Measurements from ENCODE around the gene DVL1.

DNA sequence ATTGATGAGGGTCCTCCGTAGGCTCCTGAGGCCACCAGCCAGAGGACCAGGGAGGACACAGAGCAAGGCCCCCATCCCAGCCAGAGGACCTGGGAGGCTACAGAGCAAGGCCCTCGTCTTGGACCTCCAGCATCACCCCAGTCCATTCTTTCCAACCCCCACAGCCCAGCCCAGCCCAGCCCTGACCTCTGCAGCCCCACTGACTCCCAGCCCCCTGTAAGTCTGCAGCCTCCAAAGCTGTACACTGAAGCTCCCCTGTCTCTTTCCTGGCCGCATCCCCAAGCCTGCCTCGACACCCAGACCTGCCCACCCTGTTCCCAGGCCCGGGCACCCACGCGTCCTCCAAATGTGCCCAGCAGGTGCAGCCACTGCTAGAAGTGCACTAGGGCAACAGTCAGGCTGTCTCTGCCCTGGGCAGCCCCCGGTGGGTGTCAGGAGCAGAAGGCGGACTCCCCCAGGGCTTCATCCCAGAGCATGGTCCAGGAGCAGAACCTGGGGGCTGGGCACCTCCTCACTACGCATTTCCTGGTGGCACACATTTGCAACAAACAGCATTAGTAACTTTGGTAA, 2.1 kb downstream of the DVL1 start:
- TF ChIP-seq, protein P1, sequence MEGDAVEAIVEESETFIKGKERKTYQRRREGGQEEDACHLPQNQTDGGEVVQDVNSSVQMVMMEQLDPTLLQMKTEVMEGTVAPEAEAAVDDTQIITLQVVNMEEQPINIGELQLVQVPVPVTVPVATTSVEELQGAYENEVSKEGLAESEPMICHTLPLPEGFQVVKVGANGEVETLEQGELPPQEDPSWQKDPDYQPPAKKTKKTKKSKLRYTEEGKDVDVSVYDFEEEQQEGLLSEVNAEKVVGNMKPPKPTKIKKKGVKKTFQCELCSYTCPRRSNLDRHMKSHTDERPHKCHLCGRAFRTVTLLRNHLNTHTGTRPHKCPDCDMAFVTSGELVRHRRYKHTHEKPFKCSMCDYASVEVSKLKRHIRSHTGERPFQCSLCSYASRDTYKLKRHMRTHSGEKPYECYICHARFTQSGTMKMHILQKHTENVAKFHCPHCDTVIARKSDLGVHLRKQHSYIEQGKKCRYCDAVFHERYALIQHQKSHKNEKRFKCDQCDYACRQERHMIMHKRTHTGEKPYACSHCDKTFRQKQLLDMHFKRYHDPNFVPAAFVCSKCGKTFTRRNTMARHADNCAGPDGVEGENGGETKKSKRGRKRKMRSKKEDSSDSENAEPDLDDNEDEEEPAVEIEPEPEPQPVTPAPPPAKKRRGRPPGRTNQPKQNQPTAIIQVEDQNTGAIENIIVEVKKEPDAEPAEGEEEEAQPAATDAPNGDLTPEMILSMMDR (IDR thresholded peaks at IDR 0.05 in 2 of 3, conservative IDR thresholded peaks at IDR 0.05 in 1 of 3; ENCODE audit: insufficient read depth in 2 of 3, low read depth in 1 of 3, low read length in 3 of 3), result no peak
- TF ChIP-seq POLR2A (conservative IDR thresholded peaks at IDR 0.05) (no peak), GABPA (tag; conservative IDR thresholded peaks at IDR 0.05; ENCODE audit: low read depth) (no peak), ZEB2 (IDR thresholded peaks at IDR 0.05) (no peak), JUN (IDR thresholded peaks at IDR 0.05; ENCODE audit: borderline replicate concordance, low read depth, low read length) (no peak), JUN (CRISPR knock-in tag; IDR thresholded peaks at IDR 0.05; ENCODE audit: borderline replicate concordance) (no peak), SIN3A (IDR thresholded peaks at IDR 0.05; ENCODE audit: borderline replicate concordance in 2 of 2, control insufficient read depth in 1 of 2, low read depth in 2 of 2, low read length in 2 of 2) (no peak)
